Activated CD4-positive, alpha-beta T cell treated with anti-CD3 and anti-CD28 coated beads for 36 hours (primary cell): Measurements from ENCODE around the gene INSYN2A. TPM values are rescaled to one million over a fixed set of nuclear protein-coding genes. Genes with fewer than 3 reads are reported as not detected.
A peak's percentile ranks its signal among the peaks of the same experiment; 100 is the strongest.

ENCODE experiments used
- ATAC-seq: fragments of 200-7000 bp; cut with Tn5 transposase; one replicate; pipeline ENCODE4 v1.10.0; 2021; ENCODE audit warnings: mild to moderate bottlenecking, moderate library complexity
- CTCF ChIA-PET: fragments of 350-600 bp; sonication (Branson Sonifier 250); formaldehyde crosslinking; loops from one replicate; lab custom pipeline; 2021; ENCODE audit warnings: antibody characterized with exemption; lab: Charles Lee
- POLR2A ChIA-PET: fragments of 350-600 bp; sonication (Branson Sonifier 250); formaldehyde crosslinking; loops from one replicate; lab custom pipeline; 2021; ENCODE audit warnings: antibody characterized with exemption, inconsistent platforms; lab: Charles Lee
- DNase-seq: peaks from one replicate; pipeline ENCODE4 v3.0.0-alpha.2; 2020
- H3K27ac Mint-ChIP-seq: one replicate; pipeline ENCODE4 v1.8.0; 2021; ENCODE audit warnings: mixed read lengths
- H3K27me3 Mint-ChIP-seq: one replicate; pipeline ENCODE4 v1.8.0; 2021; ENCODE audit warnings: mixed read lengths
- H3K36me3 Mint-ChIP-seq: one replicate; pipeline ENCODE4 v1.8.0; 2021; ENCODE audit warnings: low read depth, mixed read lengths
- H3K4me1 Mint-ChIP-seq: one replicate; pipeline ENCODE4 v1.8.0; 2021; ENCODE audit warnings: mixed read lengths
- H3K4me3 Mint-ChIP-seq: one replicate; pipeline ENCODE4 v1.8.0; 2021; ENCODE audit warnings: mild to moderate bottlenecking, moderate library complexity, mixed read lengths
- H3K9me3 Mint-ChIP-seq: one replicate; pipeline ENCODE4 v1.8.0; 2021; ENCODE audit warnings: low read depth, mixed read lengths
- intact Hi-C, 2 experiments: fragments of 100-400 bp; cut with DNase I in 1 of 2; cut with micrococcal nuclease in 1 of 2; formaldehyde crosslinking; loops; one replicate each; pipeline versions ENCODE4 v1.14.2 to v1.15.1; 2022 to 2024; cut with DNase I, micrococcal nuclease
- total RNA-seq, 2 experiments: library from RNA; stranded (reverse); gene quantifications; one replicate each; pipeline ENCODE4 v1.2.3, GENCODE V29; 2021

Gene INSYN2A
- total RNA-seq = not detected

GRCh38 chr10:127196282-127197153, at the start of gene INSYN2A:
Gene INSYN2A, minus strand, starts transcription at chr10:127196591. Its CDS starts 20,196 bp downstream, at chr10:127176395.
- CTCF ChIA-PET = no interaction called here
- POLR2A ChIA-PET = no interaction called here
- Mint-ChIP-seq H3K4me1 (peaks cover 2% of the 10 kb centered on the region), H3K27ac (no peak within 1 kb of the TSS), H3K36me3 (no peaks in the 10 kb centered on the region), H3K9me3 (no peaks in the 10 kb centered on the region), H3K27me3 (peaks cover 31% of the 10 kb centered on the region), H3K4me3 (peak within 1 kb of the TSS; percentile 35)
- DNase-seq = peak; percentile 26
- intact Hi-C loops = no loop called here
- ATAC-seq = no peak

- Mint-ChIP-seq H3K36me3 (no peaks in the 10 kb centered on the region), H3K27me3 (peaks cover 9% of the 10 kb centered on the region), H3K9me3 (no peaks in the 10 kb centered on the region), H3K4me1 (no peaks in the 10 kb centered on the region), H3K4me3 (no peak overlapping the region), H3K27ac (no peak overlapping the region)
- DNase-seq (no peak), ATAC-seq (no peak)
- intact Hi-C loops = no loop called here
- POLR2A ChIA-PET = no interaction called here
- CTCF ChIA-PET = interaction anchor here (1.8 kb wide), 1 partner anchor 10 kb away, joined by 5 read pairs; no protein-coding TSS in a partner anchor
Observed at GRCh38 chr10:127245456-127245855, 49.1 kb upstream of the INSYN2A start.

- Mint-ChIP-seq H3K4me1 (no peaks in the 10 kb centered on the region), H3K4me3 (no peak overlapping the region), H3K27ac (no peak overlapping the region), H3K36me3 (no peaks in the 10 kb centered on the region), H3K27me3 (peaks cover 9% of the 10 kb centered on the region), H3K9me3 (no peaks in the 10 kb centered on the region)
- peak; percentile 60 for ATAC-seq
- POLR2A ChIA-PET = no interaction called here
- peak; percentile 70 for DNase-seq
- intact Hi-C loops = loop anchor here in 1 of 2 experiments (2.0 kb wide), 2 partner anchors 111 to 609 kb away; no protein-coding TSS in a partner anchor
- CTCF ChIA-PET = interaction anchor here (0.7 to 3.4 kb wide), 4 partner anchors 10 to 610 kb away, joined by 3 to 11 read pairs (median 4); no protein-coding TSS in a partner anchor
Observed at GRCh38 chr10:127243490-127244272, 47.3 kb upstream of the INSYN2A start.

GRCh38 chr10:127242914-127243313, 46.5 kb upstream of the INSYN2A start:
- CTCF ChIA-PET = interaction anchor here (1.0 to 3.4 kb wide), 2 partner anchors 112 to 611 kb away, joined by 3 to 11 read pairs; no protein-coding TSS in a partner anchor
- DNase-seq = no peak
- H3K27ac Mint-ChIP-seq = no peak overlapping the region
- H3K4me1 Mint-ChIP-seq = no peaks in the 10 kb centered on the region
- no peak for ATAC-seq
- POLR2A ChIA-PET = no interaction called here
- peaks cover 11% of the 10 kb centered on the region for H3K27me3 Mint-ChIP-seq
- intact Hi-C loops = loop anchor here in 1 of 2 experiments (2.0 kb wide), 2 partner anchors 112 to 610 kb away; no protein-coding TSS in a partner anchor
- H3K4me3 Mint-ChIP-seq = no peak overlapping the region
- H3K36me3 Mint-ChIP-seq = no peaks in the 10 kb centered on the region
- no peaks in the 10 kb centered on the region for H3K9me3 Mint-ChIP-seq

- H3K4me3 Mint-ChIP-seq = no peak overlapping the region
- CTCF ChIA-PET = no interaction called here
- H3K4me1 Mint-ChIP-seq = no peaks in the 10 kb centered on the region
- H3K27me3 Mint-ChIP-seq = peaks cover 5% of the 10 kb centered on the region
- DNase-seq = no peak
- no peaks in the 10 kb centered on the region for H3K36me3 Mint-ChIP-seq
- no peak overlapping the region for H3K27ac Mint-ChIP-seq
- ATAC-seq = no peak
- POLR2A ChIA-PET = no interaction called here
- intact Hi-C loops = no loop called here
- H3K9me3 Mint-ChIP-seq = no peaks in the 10 kb centered on the region
Observed at GRCh38 chr10:127236266-127236665, 39.9 kb upstream of the INSYN2A start.

GRCh38 chr10:127234306-127234800, 38.0 kb upstream of the INSYN2A start:
- Mint-ChIP-seq H3K27me3 (peaks cover 5% of the 10 kb centered on the region), H3K4me1 (no peaks in the 10 kb centered on the region), H3K27ac (no peak overlapping the region), H3K4me3 (no peak overlapping the region), H3K36me3 (no peaks in the 10 kb centered on the region), H3K9me3 (no peaks in the 10 kb centered on the region)
- intact Hi-C loops = no loop called here
- POLR2A ChIA-PET = no interaction called here
- ATAC-seq = no peak
- DNase-seq = no peak
- CTCF ChIA-PET = no interaction called here

GRCh38 chr10:127228195-127228787, 31.9 kb upstream of the INSYN2A start:
- Mint-ChIP-seq H3K4me3 (no peak overlapping the region), H3K27me3 (peaks cover 4% of the 10 kb centered on the region), H3K9me3 (no peaks in the 10 kb centered on the region), H3K4me1 (no peaks in the 10 kb centered on the region), H3K27ac (no peak overlapping the region), H3K36me3 (no peaks in the 10 kb centered on the region)
- ATAC-seq = no peak
- intact Hi-C loops = no loop called here
- no peak for DNase-seq
- CTCF ChIA-PET = interaction anchor here (1.5 kb wide), 1 partner anchor 12 kb away, joined by 4 read pairs; no protein-coding TSS in a partner anchor
- POLR2A ChIA-PET = no interaction called here

- no peaks in the 10 kb centered on the region for H3K9me3 Mint-ChIP-seq
- DNase-seq (no peak), ATAC-seq (no peak)
- ChIA-PET POLR2A (no interaction called here), CTCF (interaction anchor here (1.5 kb wide), 1 partner anchor 13 kb away, joined by 4 read pairs; no protein-coding TSS in a partner anchor)
- peaks cover 4% of the 10 kb centered on the region for H3K27me3 Mint-ChIP-seq
- H3K27ac Mint-ChIP-seq = no peak overlapping the region
- no peak overlapping the region for H3K4me3 Mint-ChIP-seq
- H3K4me1 Mint-ChIP-seq = no peaks in the 10 kb centered on the region
- H3K36me3 Mint-ChIP-seq = no peaks in the 10 kb centered on the region
- intact Hi-C loops = no loop called here
Observed at GRCh38 chr10:127227663-127228062, 31.3 kb upstream of the INSYN2A start.

GRCh38 chr10:127227027-127227426, 30.6 kb upstream of the INSYN2A start:
- Mint-ChIP-seq H3K4me1 (no peaks in the 10 kb centered on the region), H3K4me3 (no peak overlapping the region), H3K36me3 (no peaks in the 10 kb centered on the region), H3K9me3 (no peaks in the 10 kb centered on the region), H3K27me3 (peaks cover 4% of the 10 kb centered on the region), H3K27ac (no peak overlapping the region)
- no peak for ATAC-seq
- intact Hi-C loops = no loop called here
- DNase-seq = no peak
- POLR2A ChIA-PET = no interaction called here
- CTCF ChIA-PET = interaction anchor here (0.6 to 1.5 kb wide), 2 partner anchors 14 to 1681 kb away, joined by 3 to 4 read pairs; no protein-coding TSS in a partner anchor

- Mint-ChIP-seq H3K27ac (no peak overlapping the region), H3K27me3 (peaks cover 3% of the 10 kb centered on the region), H3K4me1 (no peaks in the 10 kb centered on the region), H3K4me3 (no peak overlapping the region), H3K36me3 (no peaks in the 10 kb centered on the region), H3K9me3 (no peaks in the 10 kb centered on the region)
- ChIA-PET POLR2A (interaction anchor here (0.7 kb wide), 1 partner anchor 165 kb away, joined by 4 read pairs; no protein-coding TSS in a partner anchor), CTCF (interaction anchor here (0.8 kb wide), 1 partner anchor 473 kb away, joined by 3 read pairs; no protein-coding TSS in a partner anchor)
- ATAC-seq = no peak
- intact Hi-C loops = no loop called here
- DNase-seq = no peak
Observed at GRCh38 chr10:127221281-127221680, 24.9 kb upstream of the INSYN2A start.

- no peaks in the 10 kb centered on the region for H3K36me3 Mint-ChIP-seq
- ChIA-PET POLR2A (no interaction called here), CTCF (no interaction called here)
- intact Hi-C loops = no loop called here
- peaks cover 8% of the 10 kb centered on the region for H3K27me3 Mint-ChIP-seq
- no peaks in the 10 kb centered on the region for H3K9me3 Mint-ChIP-seq
- no peak overlapping the region for H3K27ac Mint-ChIP-seq
- H3K4me1 Mint-ChIP-seq = no peaks in the 10 kb centered on the region
- DNase-seq (no peak), ATAC-seq (no peak)
- no peak overlapping the region for H3K4me3 Mint-ChIP-seq
Observed at GRCh38 chr10:127218658-127219057, 22.3 kb upstream of the INSYN2A start.
